GM19025 (cell line): ENCODE results near the gene SCMH1.

Experiments used
- ATAC-seq: cut with Tn5 transposase; IDR thresholded peaks from one replicate; pipeline ENCODE4 v1.9.1; 2021; ENCODE audit warnings: mild to moderate bottlenecking, low read depth, moderate library complexity; ENCODE audit not compliant: unreplicated experiment

The SCMH1 gene

GRCh38 chr1:41241749-41242341, at the start of gene SCMH1:
Gene SCMH1 (minus strand): TSS chr1:41242306. CDS start chr1:41186133, 56,173 bp downstream.
- ATAC-seq = peak; percentile 44

- no peak for ATAC-seq
These were observed 49.1 kb upstream of the SCMH1 start for GRCh38 chr1:41291195-41291594.

DNA sequence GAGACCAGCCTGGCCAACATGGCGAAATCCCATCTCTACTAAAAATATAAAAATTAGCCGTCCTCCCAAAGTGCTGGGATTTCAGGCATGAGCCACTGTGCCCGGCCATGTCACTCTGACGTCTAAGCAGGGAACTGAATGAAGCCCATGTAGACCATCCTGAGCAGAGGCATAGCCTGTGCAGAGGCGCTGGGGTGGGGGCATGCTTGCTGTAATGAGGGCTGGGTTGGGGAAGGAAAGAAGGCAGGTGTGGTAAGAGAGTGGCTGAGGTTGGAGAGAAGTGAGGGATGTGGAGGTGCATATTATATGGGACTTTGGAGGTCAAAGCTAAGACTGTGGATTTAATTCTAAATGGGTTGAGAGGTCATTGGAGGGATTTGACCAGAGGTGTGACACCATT, 47.1 kb upstream of the SCMH1 start:
- ATAC-seq = no peak

DNA sequence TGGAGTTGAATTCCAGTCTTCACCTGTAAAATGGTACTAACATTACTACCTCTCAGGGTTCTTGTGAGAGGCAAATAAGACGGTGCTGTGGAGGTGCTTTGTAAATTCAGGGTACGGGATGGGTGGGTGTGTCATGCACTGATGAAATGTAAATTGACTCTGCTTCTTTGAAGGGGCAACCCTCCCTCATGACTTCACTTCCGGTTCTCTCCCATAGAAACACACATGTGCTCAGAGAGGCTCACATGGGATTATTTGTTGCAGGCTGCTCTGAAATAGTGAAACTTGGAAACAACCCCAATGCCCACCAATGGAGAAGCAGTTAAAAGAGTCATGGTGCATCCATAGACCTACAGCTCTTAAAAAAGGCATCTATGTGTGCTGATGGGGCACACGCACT, 44.9 kb upstream of the SCMH1 start:
- ATAC-seq = no peak

DNA sequence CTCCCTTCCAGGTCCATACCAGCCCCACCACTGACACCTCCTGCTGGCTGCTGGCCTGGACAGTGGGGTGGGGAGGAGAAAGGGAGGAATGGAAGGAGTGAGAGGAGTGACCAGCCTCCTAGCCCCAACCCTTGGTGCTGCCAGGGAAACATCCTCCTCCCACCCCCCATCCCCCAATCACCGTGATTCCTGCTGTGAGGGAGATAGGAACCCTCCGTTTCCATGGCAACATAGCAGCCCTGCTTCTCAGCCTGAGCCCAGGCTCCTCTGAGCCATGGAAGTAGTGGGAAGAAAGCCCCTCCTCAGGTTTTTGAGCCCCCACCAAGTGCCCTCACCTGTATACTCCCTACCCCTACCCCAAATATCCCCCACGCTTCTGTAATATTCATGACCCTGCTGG, 44.4 kb upstream of the SCMH1 start:
- ATAC-seq = no peak

DNA sequence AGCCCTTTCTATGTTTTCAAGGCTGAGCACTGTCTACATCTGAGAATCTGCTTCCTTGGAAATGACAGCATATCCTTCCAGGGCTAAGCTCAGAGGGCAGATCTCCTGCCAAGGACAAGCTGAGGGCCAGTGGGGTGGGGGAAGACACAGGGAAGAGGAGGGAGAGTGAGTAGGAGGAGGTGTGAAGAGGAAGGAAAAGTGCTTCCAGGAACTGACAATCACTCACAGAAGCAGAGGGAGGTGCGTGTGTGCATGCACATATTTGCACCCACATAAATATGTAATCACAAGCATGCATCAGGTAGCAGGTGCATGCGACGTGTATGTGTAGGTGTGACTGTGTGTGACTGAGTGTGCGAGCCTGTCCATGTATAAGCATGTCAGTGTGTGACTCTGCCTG, 43.7 kb upstream of the SCMH1 start:
- ATAC-seq = no peak

- ATAC-seq = no peak
These were observed 42.0 kb upstream of the SCMH1 start for GRCh38 chr1:41284121-41284520.

DNA sequence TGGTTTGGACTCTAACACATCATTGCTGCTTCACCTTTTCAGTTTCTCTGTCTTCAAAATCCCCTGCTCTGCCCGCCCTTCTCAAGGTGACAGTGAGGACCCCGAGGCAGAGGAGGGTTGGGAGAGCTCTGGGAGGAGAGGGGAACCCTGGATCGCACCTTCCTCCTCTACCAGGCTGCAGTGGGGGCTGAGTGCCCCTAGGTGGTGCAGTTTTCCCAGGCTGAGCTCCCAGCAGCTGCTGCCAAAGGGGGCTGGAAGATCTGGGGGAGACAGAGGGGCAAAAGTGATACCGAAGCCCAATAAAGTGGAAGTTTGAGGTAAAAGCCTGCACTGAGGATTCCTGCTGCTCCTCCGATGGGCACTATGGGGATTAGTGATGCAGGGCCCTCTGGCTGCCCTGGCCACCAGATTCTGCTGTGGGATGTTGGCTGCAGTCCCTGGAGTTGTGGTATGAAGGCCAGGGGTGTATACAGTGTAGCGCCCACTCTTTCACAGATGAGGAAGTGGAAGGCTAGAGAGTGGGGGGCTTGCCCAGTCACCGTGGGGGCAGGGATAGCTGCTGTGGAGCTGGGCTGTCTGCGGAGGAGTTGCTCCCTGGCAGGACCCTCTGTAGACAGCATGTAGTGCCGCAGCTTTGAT, 40.7 kb upstream of the SCMH1 start:
- no peak for ATAC-seq

DNA sequence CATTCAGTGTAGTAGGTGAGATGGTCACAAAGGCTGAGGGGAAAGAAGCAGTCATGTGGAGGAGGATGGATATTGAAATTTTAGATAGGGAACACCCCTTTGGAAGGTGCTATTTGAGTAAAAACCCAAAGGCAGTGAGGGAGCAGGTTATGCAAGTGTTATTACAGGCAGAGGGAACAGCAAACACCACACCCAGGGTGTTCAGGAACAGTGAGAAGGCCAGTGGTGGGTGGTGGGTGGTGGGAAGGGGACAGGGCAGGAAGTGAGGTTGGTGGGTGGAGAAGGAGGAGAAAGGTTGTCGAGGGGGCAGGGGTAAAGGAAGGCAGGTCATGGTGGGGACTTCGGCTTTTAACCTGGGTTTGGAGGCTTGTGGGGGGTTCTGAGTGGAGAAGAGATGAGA, 39.2 kb upstream of the SCMH1 start:
- ATAC-seq = no peak

- ATAC-seq = no peak
These were observed 38.3 kb upstream of the SCMH1 start for GRCh38 chr1:41280202-41281032.

- no peak for ATAC-seq
These were observed 36.0 kb upstream of the SCMH1 start for GRCh38 chr1:41278076-41278475.

DNA sequence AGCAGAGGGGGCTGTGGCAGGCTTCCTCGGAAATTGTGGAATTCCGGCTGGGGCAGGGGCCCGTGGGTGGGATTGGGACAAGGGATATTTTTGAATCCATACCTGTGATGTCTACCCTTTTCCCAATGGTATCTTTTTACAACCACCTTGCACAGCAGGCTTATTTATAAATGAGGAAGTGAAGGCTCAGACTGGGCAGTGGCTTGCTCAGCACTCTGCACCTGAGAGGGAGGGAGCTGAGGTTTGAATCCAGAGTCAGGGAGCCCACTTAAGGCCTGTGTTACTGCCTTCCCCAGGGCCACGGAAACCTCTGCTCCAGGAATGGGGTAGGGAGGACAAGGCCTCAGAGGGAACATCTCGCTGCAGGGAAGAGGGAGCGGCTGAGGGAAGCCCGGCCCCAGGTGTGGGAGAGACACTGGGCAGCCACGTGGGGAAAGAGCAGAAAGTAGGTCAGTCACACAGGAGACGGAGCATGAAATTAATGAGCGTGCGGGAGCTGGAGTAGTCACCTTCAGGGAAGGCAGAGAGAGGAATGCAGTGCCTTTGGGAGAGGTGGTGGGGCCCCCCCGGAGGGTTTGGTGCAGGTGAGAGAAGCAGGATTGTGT, 35.4 kb upstream of the SCMH1 start:
- ATAC-seq = no peak

- ATAC-seq = no peak
These were observed 33.7 kb upstream of the SCMH1 start for GRCh38 chr1:41275831-41276230.

DNA sequence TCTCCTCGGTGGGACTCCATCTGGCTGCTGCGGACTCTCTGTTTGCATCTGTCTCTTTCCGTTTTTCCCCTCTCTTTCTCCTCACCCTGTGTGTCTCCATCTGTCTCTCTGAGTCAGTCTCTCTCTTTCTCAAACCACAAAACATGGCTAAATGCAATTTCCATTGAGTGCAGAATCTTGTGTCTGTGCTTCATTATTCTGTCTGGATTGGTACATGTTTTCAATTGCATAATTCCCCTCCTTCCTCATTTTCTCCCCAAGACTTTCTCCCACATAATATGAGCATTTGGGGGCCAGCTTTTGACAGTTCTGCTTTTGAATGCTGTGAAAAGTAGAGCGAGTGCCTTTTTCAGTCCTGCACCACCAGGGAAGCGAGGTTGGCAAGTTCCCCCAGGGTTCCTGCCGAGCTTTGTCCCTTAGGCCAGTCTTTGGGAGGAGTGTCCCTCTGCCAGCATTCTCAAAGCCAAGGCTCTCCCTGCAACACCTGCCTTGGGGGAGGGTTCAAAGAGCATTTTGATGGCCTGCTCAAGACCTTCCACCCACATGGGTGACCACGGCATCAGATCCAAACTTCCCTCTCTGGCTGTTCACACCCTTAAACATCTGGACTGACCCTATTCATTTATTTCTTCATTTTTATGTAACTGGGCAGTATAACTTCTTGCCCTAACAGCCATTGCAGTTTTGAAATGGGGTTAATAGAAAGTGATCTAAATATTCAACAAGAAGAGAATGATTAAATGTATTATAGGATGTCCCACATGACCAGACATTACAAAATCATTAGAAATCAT, 32.8 kb upstream of the SCMH1 start:
- ATAC-seq = no peak

- no peak for ATAC-seq
These were observed 30.5 kb upstream of the SCMH1 start for GRCh38 chr1:41272601-41273000.

GRCh38 chr1:41268154-41268770, 26.2 kb upstream of the SCMH1 start:
- ATAC-seq = no peak

GRCh38 chr1:41261926-41262618, 20.0 kb upstream of the SCMH1 start:
- ATAC-seq = no peak

DNA sequence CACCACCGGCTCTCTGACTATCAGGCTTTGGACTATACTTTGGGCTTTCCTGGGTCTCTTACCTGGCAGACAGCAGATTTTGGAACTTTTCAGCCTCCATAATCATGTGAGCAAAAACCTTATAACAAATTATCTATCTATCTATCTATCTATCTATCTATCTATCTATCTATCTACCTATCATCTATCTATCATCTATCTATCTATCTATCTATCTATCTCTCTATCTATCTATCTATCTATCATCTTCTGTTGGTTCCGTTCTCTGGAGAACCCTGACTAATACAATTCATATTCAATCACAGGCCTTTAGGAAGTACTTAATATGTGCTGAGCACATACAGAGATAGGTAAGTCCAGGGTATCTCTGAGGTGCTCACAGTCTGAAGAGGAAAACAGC, 18.7 kb upstream of the SCMH1 start:
- ATAC-seq = no peak

DNA sequence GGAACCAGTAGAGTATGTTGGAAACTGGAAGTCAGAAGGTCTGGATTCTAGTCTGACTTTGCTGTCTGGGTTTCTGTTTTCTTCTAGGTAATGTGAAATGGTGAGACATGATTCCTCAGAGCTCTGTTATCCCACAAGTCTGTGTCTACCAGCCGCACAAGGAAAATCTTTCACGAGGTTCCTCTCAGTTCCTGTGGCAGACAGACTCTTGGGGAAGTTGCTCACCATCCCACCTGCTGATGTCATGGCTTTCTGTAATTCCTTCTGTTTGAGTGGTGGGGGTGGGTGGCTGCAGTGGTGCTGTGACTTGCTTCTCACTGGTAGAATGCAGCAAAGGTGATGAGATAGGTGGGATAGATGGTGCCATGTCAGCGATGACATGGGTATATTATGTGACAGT, 17.1 kb upstream of the SCMH1 start:
- no peak for ATAC-seq

GRCh38 chr1:41255978-41256377, 13.9 kb upstream of the SCMH1 start:
- no peak for ATAC-seq
